ENCODE data around the gene SLC25A47.

The SLC25A47 gene

DNA sequence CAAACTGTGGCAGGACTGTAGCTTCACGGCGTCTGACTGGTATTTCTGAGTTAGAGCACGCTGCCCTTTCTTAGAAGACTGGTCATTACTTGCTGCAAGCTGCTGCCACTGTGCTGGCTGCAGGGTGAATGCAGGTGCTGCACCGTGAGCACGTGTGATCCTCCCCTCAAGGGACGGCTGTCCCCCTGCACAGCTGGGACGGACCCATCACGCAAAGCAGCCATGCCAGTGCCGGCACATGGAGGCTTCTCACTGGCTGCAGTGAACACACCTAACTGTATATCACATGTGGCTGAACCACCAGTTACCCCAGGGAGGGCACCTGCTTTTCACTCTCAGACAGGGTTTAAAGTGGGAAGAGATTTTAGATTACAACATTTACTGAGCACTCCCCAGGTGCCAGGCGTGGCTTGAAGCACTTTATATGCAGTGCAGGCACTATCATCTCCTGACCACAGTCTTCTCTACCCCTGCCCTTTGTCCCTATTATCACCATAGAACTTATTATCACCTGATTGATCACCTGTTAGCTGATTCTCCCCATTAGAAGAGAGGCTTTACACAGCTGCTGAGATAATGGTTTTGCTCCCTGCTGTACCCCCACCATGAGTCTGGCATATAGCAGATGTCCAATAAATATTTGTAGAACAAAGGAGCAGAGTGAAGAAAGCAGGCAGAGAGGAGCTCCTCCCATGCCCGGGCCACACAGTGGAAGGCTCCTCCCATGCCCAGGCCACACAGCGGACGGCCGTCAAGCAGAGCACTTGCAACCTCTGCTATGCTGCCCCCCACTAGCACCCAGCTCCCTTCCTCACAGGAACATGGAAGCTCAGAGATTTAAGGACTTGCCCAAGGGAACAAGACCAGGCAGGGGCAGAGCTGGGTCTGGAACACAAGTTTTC, 25.9 kb downstream of the SLC25A47 start:
- peak; percentile 97 for DNase-seq

DNA sequence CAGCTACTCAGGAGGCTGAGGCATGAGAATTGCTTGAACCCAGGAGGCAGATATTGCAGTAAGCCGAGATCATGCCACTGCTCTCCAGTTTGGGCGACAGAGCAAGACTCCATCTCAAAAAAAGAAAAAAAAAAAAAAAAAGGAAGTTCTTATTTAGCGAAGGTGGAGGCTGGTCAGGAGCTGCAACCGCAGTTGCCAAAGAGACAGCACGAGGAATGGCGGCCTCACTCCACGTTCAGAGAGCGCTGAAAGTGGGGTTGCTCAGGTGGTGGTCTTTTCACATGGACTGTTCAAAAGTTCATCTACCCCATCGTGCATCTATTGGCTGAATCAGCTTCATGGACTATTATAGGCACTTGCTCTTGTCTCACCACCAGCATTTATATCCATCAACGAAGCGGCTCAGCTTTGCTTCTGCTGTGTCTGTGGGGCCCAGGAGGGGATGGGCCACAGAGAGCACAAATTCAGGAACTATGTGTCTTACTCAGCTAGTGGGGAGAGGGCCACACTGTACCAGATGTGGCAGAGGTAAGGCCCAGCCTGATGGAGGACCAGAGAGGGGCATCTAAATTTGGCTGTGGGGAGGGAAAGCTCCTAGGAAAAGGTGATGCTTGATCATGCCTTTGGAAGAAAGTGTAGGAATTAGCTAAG, 27.3 kb downstream of the SLC25A47 start:
- no peak for DNase-seq

DNA sequence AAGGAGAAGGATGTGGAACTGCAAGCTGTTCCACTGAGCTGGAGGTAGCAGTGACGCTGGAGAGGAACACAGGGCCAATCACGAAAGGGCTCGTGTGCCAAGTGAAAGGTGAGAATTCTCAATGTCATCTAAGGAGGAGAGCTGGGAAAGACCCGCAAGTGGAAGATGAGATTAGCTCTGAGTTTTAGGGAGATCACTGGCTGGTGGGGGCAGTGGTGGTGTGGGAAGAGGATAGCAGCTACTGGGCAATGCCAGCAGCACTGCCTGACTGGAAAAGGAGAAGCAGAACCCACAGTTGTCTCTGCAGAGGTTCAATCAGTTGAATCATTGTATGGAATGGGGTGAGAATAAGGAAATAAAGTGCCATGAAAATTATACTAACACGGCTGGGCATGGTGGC, 27.8 kb downstream of the SLC25A47 start:
- no peak for DNase-seq

DNA sequence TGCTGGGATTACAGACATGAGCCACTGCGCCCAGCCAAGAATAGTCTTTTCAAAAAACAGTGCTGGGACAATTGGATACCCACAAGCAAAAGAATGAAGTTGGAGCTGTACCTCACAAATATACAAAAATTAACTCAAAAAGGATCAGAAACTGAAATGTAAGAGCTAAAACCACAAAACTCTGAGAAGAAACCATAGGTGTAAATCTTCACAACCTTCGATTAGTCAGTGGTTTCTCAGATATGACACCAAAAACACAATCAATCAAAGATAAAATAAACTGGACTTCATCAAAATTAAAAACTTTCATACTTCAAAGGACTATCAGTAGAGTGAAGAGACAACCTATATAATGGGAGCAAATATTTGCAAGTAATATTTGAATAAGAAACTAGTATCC, 35.3 kb downstream of the SLC25A47 start:
- DNase-seq, result no peak

DNA sequence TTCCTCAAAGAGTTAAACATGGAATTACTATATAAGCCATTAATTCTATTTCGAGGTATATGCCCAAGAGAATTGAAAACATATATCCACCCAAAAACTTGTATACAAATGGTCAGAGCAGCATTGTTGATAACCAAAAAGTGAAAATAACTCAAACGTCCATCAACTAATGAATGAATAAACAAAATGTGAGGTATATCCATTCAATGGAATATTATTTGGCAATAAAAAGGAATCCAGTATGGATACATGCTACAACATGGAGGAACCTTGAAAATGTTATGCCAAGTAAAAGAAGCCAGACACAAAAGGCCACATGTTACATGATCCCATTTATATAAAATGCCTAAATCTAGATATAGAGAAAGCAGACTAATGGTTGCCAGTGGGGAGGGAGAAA, 36.0 kb downstream of the SLC25A47 start:
- DNase-seq, result no peak

DNA sequence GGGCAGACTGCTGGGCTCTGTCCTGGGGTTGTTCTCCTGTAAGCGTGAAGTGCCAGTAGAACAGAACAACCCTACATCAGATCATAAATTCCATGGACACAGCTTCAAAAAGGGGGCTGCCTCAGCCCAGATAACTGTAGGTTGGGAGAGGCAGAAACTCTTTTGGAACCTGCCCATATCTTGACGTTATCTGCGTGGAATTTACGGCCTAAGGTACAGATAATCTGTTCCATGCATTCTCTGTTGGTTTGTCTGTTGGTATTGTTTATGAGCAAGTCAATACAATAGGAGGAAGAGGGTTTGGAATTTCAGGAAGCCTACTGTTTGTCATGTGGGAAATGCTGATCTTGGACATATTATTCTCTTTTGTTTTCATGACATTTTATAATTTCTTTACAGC, 36.7 kb downstream of the SLC25A47 start:
- DNase-seq, result no peak

DNA sequence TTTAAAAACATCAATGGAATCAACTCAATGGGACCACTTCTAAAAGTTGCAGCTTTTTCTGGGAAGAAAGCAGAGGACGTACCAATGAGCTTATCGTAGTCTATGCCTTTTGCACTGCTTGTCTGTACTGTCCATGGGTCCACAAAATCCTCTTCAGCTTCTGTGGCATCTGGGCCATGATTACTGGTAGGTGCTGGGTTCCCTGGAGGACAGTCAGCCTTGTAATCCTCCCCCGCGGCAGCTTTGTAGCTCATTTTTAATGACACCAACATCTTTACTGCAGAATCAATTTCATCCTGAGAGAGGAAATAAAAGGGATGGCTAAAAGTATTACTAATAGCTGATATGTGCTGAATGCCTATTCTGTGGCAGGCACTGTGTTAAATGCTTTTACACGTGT, 38.5 kb downstream of the SLC25A47 start:
- DNase-seq, result no peak

DNA sequence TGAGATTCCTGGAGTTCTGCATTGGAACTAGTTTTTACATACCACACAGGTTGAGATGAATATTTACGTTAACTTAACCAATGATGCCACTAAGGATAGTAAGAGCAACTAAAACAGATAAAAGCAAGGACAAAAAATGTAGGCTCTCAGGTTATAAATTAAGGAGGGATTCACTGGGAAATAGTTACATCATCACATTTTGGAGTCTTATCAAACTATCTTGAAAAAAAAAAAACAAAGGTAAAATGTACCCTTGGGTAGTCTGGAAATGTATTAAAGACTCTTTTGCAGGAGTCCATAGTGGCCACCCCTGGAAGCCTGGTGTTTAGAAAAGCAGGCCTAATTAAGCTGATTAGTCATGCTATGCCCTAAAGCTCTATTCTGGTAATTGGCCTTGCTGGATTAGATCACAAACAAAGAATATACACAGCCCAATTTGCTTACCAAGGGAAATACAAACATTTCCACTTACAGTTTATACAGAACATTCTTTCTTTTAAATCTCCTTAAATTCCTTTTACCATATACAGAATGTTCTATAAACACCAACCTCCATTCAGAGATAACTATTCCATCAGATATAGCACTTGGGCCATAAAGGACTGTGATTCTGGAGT, 39.3 kb downstream of the SLC25A47 start:
- peak; percentile 93 for DNase-seq

DNA sequence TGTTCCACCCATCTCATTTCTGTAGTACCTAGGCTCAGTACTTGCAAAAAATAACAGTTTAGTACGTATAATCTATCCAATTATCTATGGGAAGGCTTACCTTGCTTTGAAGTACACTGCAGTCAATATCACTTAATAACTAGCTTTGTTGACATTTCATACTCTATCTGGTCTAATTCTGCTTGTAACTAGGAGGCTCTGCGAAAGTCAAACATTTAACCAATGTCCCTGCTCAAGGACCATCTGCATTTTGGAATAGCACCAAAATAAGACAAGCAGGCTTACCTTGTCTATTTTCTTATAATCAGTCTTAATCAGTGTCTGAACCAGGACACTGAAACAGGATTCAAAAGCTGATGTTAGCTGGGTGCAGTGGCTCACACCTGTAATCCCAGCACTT, 39.9 kb downstream of the SLC25A47 start:
- peak; percentile 86 for DNase-seq

DNA sequence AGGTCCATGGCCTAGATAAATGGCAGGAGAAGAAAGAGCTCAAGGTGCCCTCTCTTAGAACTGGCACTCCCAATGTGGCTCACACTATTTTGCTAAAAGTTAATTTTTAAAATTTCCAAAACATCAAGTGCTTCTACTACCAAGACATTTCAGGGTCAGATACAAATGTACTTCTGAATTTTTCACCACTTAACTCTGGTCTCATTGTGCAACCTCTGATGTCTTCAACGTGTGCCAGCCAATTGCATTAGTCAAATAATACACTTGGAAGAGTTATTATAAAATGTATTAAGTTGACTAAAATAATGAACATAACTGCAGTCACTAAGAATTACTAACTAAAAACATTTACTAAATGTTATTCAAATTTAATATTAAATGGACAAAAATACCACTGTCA, 41.3 kb downstream of the SLC25A47 start:
- DNase-seq, result no peak

DNA sequence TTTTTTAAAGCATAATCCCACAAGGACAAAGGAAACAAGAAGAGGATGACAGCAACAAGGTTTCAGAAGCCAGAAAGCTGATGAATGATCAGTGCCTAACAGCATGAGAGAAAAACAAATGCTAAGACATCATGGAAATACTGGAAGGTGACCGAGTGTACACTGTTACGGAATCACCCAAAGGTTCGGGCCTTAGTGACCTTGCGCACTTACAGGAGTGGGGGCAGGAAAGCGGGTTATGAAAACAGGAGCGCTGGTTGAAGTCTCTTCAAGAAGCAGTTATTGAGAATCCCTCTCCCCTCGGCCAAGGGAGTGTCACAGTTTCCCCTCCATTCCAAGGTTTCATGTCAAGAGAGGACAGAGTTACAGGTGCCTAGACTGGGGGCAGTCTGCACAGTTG, 42.6 kb downstream of the SLC25A47 start:
- no peak for DNase-seq

DNA sequence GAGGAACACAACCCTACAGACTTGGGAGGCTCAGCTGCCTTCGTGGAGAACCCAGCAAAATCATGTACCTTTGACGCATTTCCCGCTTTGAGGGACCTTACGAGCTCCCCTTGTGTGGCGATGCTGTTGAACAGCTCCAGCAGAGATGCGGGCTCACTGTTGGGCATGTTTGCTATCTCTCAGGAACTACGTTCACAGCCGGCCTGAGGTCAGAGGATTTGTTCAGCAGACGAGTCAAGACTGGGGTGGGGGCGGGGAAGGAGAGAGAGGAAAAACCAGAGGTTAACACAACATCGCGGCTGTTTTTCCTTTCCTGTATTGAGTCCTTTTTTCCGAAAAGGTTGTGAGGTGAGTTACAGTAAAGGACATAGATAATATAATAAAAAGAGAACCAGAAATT, 45.9 kb downstream of the SLC25A47 start:
- no peak for DNase-seq

DNA sequence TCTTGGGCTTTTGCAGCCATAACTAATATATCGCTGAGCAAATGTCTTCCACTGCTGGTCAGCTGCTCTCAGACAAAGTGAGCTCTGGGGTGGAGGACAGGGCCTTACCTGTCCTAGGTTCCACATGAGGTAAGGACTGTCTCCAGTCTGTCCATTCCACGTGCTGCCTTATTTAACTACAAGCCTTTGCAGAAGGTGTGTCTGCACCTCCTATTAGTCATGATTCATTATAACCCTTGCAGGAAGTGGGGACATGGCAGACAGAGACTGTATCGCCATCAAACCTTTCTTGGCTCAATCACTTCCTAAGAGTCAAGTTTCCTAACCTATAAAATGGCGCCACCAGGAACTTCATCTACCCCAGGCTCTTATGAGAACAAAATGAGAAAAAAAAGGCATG, 46.9 kb downstream of the SLC25A47 start:
- no peak for DNase-seq

DNA sequence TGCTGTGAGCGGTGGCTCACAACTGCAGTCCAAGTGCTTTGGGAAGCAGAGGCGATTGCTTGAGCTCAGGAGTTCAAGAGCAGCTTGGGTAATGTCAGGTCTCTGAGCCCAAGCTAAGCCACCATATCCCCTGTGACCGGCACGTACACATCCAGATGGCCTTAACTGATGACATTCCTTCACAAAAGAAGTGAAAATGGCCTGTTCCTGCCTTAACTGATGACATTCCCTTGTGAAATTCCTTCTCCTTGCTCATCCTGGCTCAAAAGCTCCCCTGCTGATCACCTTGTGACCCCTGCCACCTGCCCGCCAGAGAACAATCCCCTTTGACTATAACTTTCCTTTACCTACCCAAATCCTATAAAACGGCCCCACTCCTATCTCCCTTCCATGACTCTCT, 48.6 kb downstream of the SLC25A47 start:
- DNase-seq, result no peak

DNA sequence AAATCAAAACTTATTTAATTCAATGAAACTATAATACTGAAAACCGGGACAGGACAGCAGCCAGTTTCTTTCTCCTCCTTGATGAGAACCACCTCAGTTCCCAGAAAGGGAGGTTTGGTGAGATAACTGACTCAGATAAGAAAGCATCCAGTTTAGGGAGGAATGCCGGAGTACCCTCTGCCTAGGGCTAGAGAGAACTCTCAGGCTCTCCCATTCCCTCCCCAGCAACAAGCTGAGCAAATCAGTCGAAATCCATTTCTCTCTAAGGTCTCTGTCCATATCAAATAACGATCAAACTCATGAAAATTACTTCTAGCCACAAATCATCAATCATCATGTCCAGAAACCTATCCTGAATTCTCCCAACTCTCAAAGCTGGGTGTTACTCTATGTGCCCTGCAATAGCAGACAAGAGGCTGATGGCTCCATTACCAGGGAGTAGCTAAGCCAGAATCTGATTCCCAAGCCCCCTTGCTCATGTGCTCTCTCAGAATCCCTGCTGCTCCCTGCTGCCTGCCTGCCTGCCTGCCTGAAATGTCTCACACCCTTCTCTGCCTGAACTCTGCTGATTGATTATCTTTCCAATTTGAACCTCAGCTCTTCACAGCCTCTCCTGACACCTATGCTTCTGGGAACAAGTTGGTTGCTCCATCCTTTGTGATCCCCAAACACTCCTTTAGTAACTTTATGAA, 49.4 kb downstream of the SLC25A47 start:
- peak; percentile 59 for DNase-seq

DNA sequence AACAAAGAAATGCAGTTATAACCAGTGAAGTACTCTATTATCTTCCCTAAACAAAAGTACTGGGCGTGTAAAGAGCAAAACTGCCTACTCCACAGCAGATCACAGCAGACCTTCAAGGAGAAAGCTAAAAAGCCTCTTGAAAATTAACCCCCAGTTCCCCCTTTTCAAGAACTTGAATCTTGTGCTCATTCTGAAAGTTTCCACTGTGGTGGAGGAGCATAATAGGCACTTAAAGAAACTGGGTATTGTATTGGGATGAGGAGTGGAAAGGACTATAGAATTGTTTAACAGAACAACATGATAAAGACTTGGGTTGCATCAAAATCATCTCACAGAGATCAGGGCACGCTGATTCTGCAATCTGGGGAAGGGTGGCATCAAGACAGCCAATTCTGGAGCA, 51.1 kb downstream of the SLC25A47 start:
- DNase-seq, result no peak

DNA sequence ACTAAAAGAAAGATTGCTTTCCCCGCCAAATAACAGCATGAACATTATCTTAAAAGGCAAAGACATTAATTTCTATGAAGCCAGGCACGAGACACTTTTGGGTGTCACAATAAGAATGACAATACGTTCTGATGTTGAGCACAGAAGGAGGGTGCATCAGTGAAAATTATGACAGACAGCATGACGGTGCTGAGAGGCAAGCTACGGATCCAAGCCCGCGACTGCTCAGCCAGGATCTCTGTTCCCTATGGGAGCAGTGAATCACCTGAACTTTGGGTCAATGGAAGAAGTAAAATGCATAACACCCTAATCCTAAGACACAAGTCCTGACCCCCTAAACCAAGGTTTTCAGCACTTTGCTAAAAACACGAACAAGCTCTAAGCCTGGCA, 51.7 kb downstream of the SLC25A47 start:
- DNase-seq, result peak; percentile 57

DNA sequence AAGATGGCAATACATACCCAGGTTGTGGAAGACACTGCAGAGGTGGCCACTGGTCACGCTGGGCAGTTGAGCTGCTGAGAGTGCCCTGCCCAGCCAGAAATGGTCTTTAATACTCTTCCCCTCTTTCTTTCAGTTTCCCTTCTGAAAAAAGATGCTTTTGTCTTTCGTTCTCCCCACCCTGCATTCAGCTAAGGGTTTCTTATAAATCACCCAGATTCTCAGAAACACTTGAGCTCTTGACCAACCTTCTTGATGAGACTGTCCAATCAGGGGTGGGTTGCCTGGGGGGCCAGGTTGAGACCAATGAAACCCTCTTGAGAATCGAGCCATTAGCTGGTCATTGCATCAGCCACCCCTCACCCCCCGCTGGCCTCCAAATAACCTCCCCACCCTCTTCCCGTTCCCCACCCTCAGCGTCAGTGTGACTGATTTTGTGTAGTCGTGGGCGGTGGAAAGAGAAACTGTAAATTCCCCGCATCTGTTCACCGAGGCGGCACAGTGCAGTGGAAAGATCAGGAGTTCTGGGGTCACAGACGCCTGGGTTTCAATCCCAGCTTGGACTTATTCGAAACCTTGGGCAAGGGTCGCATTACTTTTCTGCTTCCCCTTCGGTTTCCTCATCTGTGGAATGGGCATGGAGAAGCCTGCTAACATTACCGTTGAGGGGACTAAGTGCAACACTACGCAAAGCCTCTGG, 52.3 kb downstream of the SLC25A47 start:
- peak; percentile 94 for DNase-seq

DNA sequence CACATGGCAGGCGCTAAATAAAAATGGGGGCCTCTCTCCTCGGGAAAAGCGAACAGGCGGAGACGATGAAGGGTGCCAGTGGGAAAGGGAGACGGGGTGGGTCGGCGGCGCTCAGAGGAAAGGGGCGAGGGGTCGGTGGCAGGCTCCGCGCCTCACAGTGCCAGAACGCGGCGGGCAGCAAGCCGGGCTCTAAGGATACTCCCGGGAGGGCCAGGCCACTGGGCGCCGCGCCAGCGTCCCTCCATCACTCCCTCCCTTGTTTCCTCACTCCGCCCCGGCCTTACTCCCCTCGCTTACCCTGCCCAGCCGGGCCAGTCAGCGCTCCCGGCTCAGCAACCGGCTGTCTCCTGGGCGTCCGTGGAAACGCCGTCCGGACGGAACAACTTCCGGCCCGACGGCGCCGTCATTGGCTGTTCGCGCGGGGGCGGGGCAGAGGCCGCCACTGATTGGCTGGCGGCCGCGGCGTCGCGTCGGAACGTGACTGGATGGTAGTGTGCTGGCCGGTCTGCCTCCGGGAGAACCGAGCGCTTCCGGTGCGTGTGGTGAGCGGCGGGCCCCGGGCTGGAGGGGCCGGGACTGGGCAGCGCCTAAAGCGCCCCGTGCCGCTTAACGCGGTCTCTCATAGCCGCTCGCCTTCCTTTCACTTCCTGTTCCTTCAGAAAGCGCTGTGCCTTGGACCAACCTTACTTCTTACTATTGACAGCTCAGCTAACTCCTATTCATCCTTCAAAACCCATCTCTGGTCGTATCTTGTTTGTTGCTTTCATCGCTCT, 53.0 kb downstream of the SLC25A47 start, which contains the start of gene WDR25:
WDR25 (plus strand) TSS at position 523 of the 773 bp plus-strand sequence.
- DNase-seq, result peak; percentile 99

DNA sequence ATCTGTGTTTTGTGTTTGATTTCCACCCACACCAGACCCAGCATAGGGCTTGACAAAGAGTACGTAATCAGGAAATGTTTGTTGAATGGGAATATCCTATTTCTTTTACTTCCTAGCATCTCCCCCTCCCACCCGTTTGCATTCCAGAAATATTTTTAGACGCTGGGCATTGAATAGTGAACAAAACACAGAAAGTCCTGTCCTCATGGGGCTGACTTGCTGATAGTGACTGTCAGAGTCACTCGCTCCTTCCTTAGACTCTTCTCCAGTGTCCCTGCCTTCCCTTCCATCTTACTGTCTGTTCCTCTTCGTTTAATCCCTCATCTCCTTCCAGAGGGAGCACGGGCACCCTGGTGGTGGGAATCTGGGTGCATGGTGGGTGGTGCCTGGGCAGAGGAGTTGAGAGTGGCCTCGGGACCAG, 53.6 kb downstream of the SLC25A47 start:
- DNase-seq, result peak; percentile 45

All from NCI-H69 (cell line).